GM12878 (cell line): ENCODE results near the gene STAB2. TPM values are rescaled to one million over a fixed set of nuclear protein-coding genes. Genes with fewer than 3 reads are reported as not detected.

Source experiments
- ATAC-seq: fragments of 200-7000 bp; cut with Tn5 transposase; 3 replicates; pipeline ENCODE4 v1.9.1; 2020; ENCODE audit warnings: mild to moderate bottlenecking, moderate library complexity
- BruUV-seq: library from RNA; stranded (reverse); fragments of 400-500 nt; replicated peaks from 2 replicates; lab custom pipeline; 2021; lab: Mats Ljungman, UMichigan
- CTCF ChIA-PET: fragments of 300-600 bp; sonication (Branson Sonifier 250); formaldehyde crosslinking; extraction: SDS; loops from one replicate; lab custom pipeline; 2021; ENCODE audit warnings: inconsistent platforms; lab: Yijun Ruan, JAX
- POLR2A ChIA-PET: fragments of 350-600 bp; formaldehyde crosslinking; extraction: SDS; loops from one replicate; lab custom pipeline; 2021; ENCODE audit warnings: inconsistent platforms; lab: Charles Lee
- RAD21 ChIA-PET: fragments of 300-600 bp; sonication (Branson Sonifier 250); formaldehyde crosslinking; loops from one replicate; lab custom pipeline; 2023; ENCODE audit warnings: antibody characterized with exemption; ENCODE audit not compliant: unreplicated experiment; lab: Charles Lee
- SMC1A ChIA-PET: fragments of 300-600 bp; sonication (Branson Sonifier 250); formaldehyde crosslinking; loops from one replicate; lab custom pipeline; 2023; ENCODE audit not compliant: unreplicated experiment, uncharacterized antibody; lab: Charles Lee
- DNase-seq: peaks from one replicate; pipeline ENCODE4 v3.0.0-alpha.2; 2011; ENCODE audit warnings: low read depth, low spot score
- FAIRE-seq: peaks from 3 replicates; lab custom pipeline; 2011; peaks lifted over from hg19 to GRCh38; lab: Jason Lieb, UNC
- H2AFZ ChIP-seq: 2 replicates; pipeline ENCODE4 v1.6.0; 2011; ENCODE audit warnings: low read depth, low read length, control low read depth; ENCODE audit not compliant: control insufficient read depth
- H3K27ac ChIP-seq: 2 replicates; pipeline ENCODE4 v1.5.1; 2011; ENCODE audit warnings: control low read depth; ENCODE audit not compliant: control insufficient read depth, insufficient read depth
- H3K27me3 ChIP-seq, 2 experiments: replicated peaks in 1 of 2; 2 replicates each; pipeline versions ENCODE4 v1.6.0 to v1.6.1; 2011; ENCODE audit warnings: low read length in 1 of 2; ENCODE audit not compliant: control insufficient read depth in 2 of 2, insufficient read depth in 2 of 2
- H3K36me3 ChIP-seq, 2 experiments: 2 replicates each; pipeline ENCODE4 v1.5.1; 2011; ENCODE audit warnings: low read length in 1 of 2; ENCODE audit not compliant: control insufficient read depth in 2 of 2, insufficient read depth in 2 of 2
- H3K4me1 ChIP-seq: 2 replicates; pipeline ENCODE4 v1.6.1; 2011; ENCODE audit warnings: mild to moderate bottlenecking, low read length, moderate library complexity, mixed read lengths; ENCODE audit not compliant: control insufficient read depth, insufficient read depth
- H3K4me2 ChIP-seq: 2 replicates; pipeline ENCODE4 v1.6.0; 2011; ENCODE audit warnings: control low read depth; ENCODE audit not compliant: control insufficient read depth, insufficient read depth
- H3K4me3 ChIP-seq: fragments of 200-600 bp; sonication (generic); 2 replicates; pipeline ENCODE4 v1.5.1; 2016
- H3K79me2 ChIP-seq: 2 replicates; pipeline ENCODE4 v1.6.0; 2011; ENCODE audit warnings: low read length; ENCODE audit not compliant: control insufficient read depth, insufficient read depth
- H3K9ac ChIP-seq: 2 replicates; pipeline ENCODE4 v1.8.0; 2011; ENCODE audit warnings: low read length, control low read depth, mixed read lengths; ENCODE audit not compliant: control insufficient read depth, insufficient read depth
- H3K9me3 ChIP-seq: replicated peaks from 3 replicates; pipeline ENCODE4 v1.5.1; 2011; ENCODE audit warnings: mild to moderate bottlenecking, low read length; ENCODE audit not compliant: control insufficient read depth, insufficient read depth
- H4K20me1 ChIP-seq: 2 replicates; pipeline ENCODE4 v1.6.0; 2011; ENCODE audit not compliant: control insufficient read depth, insufficient read depth
- CHD2 ChIP-seq: IDR thresholded peaks from 2 replicates; pipeline ENCODE4 v1.6.1; 2011; ENCODE audit warnings: low read depth, low read length, improper control_type of control experiment, borderline replicate concordance
- ESRRA ChIP-seq: IDR thresholded peaks from 2 replicates; pipeline ENCODE4 v1.6.1; 2012; ENCODE audit warnings: mild to moderate bottlenecking, low read length, improper control_type of control experiment
- MTA3 ChIP-seq: IDR thresholded peaks from 2 replicates; pipeline ENCODE4 v1.6.1; 2012; ENCODE audit warnings: low read length, inconsistent platforms, borderline replicate concordance
- MYB ChIP-seq: fragments of 150-350 bp; IDR thresholded peaks from 2 replicates; pipeline ENCODE4 v1.6.1; 2014; ENCODE audit warnings: mild to moderate bottlenecking, low read depth, low read length, borderline replicate concordance
- MYC ChIP-seq: IDR thresholded peaks from 2 replicates; pipeline ENCODE4 v1.6.1; 2011; ENCODE audit warnings: mild to moderate bottlenecking, low read length, moderate library complexity, inconsistent platforms; ENCODE audit not compliant: insufficient read depth, insufficient replicate concordance, insufficient read length, severe bottlenecking
- NFYA ChIP-seq: IDR thresholded peaks from 2 replicates; pipeline ENCODE4 v1.6.1; 2011; ENCODE audit warnings: low read depth, mild to moderate bottlenecking, low read length, improper control_type of control experiment, borderline replicate concordance
- NR2C1 ChIP-seq: fragments of 450-650 bp; IDR thresholded peaks from 2 replicates; pipeline ENCODE4 v1.6.1; 2017; ENCODE audit warnings: antibody characterized with exemption, mild to moderate bottlenecking, moderate library complexity
- RFX5 ChIP-seq: IDR thresholded peaks from 2 replicates; pipeline ENCODE4 v1.6.1; 2011; ENCODE audit warnings: low read depth, low read length, improper control_type of control experiment
- SIX5 ChIP-seq: IDR thresholded peaks from 2 replicates; pipeline ENCODE4 v1.6.1; 2011; ENCODE audit warnings: mild to moderate bottlenecking, low read depth, low read length, moderate library complexity; ENCODE audit not compliant: severe bottlenecking
- SPI1 ChIP-seq: IDR thresholded peaks from 2 replicates; pipeline ENCODE4 v1.6.1; 2011; ENCODE audit warnings: low read depth, mild to moderate bottlenecking, low read length, moderate library complexity, borderline replicate concordance; ENCODE audit not compliant: insufficient read depth
- SUPT20H ChIP-seq: IDR thresholded peaks from 2 replicates; pipeline ENCODE4 v1.6.1; 2011; ENCODE audit warnings: low read depth, mild to moderate bottlenecking, low read length, moderate library complexity, borderline replicate concordance; ENCODE audit not compliant: control insufficient read depth
- ZNF274 ChIP-seq: IDR thresholded peaks from one replicate; pipeline ENCODE4 v1.8.0; 2011; ENCODE audit not compliant: insufficient read length, insufficient read depth
- ZNF384 ChIP-seq: IDR thresholded peaks from 2 replicates; pipeline ENCODE4 v1.6.1; 2012; ENCODE audit warnings: low read depth, mild to moderate bottlenecking, low read length, improper control_type of control experiment, borderline replicate concordance
- WGBS: methylation state at CpG from one replicate; pipeline ENCODE4 v1.1.6; 2016; ENCODE audit warnings: low lambda C conversion rate; ENCODE audit not compliant: insufficient replicate concordance, insufficient coverage; ENCODE audit errors: missing lambda C conversion rate; 5-methylcytosine and 5-hydroxymethylcytosine counted together
- in situ Hi-C: fragments of 300-500 bp; cut with MboI; formaldehyde crosslinking; loops from 9 replicates; pipeline ENCODE4 v1.14.3; 2018; ENCODE audit warnings: mixed read lengths
- intact Hi-C: fragments of 100-400 bp; cut with micrococcal nuclease; formaldehyde crosslinking; loops from one replicate; pipeline ENCODE4 v1.14.2; 2022; ENCODE audit not compliant: unreplicated experiment
- polyA plus RNA-seq, 11 experiments: library from polyadenylated mRNA; depleted of rRNA in 4 of 11; unstranded in 6 of 11; stranded (reverse) in 5 of 11; fragments of >200 nt; fragmentation: Nextera tagmentation in 4 of 11; fragmentation: Illumina TruSeq in 1 of 11; extraction: Ambion mirVana in 4 of 11; extraction: Trizol in 1 of 11; gene quantifications; 1 replicate in 1 of 11; 2 replicates in 10 of 11; pipeline versions ENCODE4 v1.2.1 to v1.2.3, GENCODE V29; 2011 to 2016; ENCODE audit warnings: inconsistent platforms in 2 of 11, missing spikeins in 2 of 11, low read depth in 1 of 11
- total RNA-seq, 4 experiments: library from RNA; depleted of rRNA in 3 of 4; stranded (reverse); fragments of >200 nt in 3 of 4; fragmentation: Illumina TruSeq in 1 of 4; extraction: Trizol in 1 of 4; gene quantifications; 2 replicates each; pipeline versions ENCODE4 v1.2.1 to v1.2.3, GENCODE V29; 2013 to 2021
- TF ChIP-seq, protein P1 (sequence below): fragments of 450-650 bp; IDR thresholded peaks from 2 replicates; pipeline ENCODE4 v1.6.1; 2017; ENCODE audit warnings: low read depth, mild to moderate bottlenecking, moderate library complexity
- TF ChIP-seq, protein P2 (sequence below): IDR thresholded peaks from 2 replicates; pipeline ENCODE4 v1.6.1; 2011; ENCODE audit warnings: borderline replicate concordance, low read depth, mild to moderate bottlenecking, moderate library complexity, mixed read lengths, low read length; ENCODE audit not compliant: insufficient read depth; ENCODE audit errors: extremely low read length

STAB2 gene
- total and polyA plus RNA-seq, 10 of the 15 experiments (the other 5 are each of a cell fraction or from before 2014, with no cell fraction given): 0.37 TPM; not detected in 9

DNA sequence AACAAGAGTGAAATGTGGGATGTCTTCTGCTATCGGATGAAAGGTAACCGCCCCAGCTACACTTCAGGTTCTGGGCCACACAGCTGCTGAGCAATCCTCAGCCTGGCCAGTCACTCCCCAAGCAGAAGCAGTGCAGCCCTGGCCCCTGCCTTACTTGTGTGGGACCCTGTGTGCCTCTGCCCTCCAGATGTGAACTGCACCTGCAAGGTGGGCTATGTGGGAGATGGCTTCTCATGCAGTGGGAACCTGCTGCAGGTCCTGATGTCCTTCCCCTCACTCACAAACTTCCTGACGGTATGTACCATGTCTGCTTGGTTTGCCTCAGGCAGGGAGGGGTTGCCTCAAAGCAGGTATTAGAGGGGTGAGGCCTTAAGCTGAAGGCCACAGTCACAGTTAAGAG is 168.4 kb downstream of the STAB2 start:
- no peak for TF ChIP-seq MYC
- Histone ChIP-seq H3K4me1 (no peaks in the 10 kb centered on the region), H4K20me1 (no peaks in the 10 kb centered on the region), H3K36me3 (no peaks in the 10 kb centered on the region), H3K4me2 (no peak overlapping the region), H3K9me3 (no peaks in the 10 kb centered on the region), H3K9ac (no peak overlapping the region), H3K27me3 (no peaks in the 10 kb centered on the region), H3K79me2 (no peaks in the 10 kb centered on the region), H2AFZ (no peak overlapping the region), H3K4me3 (no peak overlapping the region), H3K27ac (no peak overlapping the region)
- POLR2A ChIA-PET: no interaction called here
- in situ Hi-C loops: no loop called here
- ATAC-seq: no peak
- no peak for DNase-seq
- CTCF ChIA-PET: no interaction called here
- BruUV-seq: no TSS peak
- FAIRE-seq: no peak
- intact Hi-C loops: no loop called here
- SMC1A ChIA-PET: no interaction called here
- RAD21 ChIA-PET: no interaction called here
- 62% methylated on average over 3 of the region's 3 CpGs for WGBS

DNA sequence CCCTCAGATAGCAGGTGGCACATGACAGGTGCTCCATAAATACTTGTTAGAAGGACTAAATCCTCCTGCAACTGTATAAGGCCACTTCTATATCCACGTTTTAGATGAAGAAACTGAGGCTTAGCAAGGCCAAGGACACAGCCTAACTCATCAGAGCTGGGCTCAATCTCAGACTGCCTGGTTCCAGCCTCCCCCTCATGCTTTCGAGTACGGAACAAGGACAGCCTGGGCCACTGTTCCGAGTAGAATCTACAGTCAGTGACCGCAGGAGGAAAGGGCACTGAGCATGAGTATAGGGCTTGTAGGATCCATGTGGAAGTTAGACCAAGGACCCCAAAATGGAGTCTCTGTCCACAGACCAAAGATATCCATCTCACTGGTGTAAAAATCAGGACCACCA is 169.4 kb downstream of the STAB2 start:
- RAD21 ChIA-PET: no interaction called here
- DNase-seq (no peak), ATAC-seq (no peak), FAIRE-seq (no peak)
- intact Hi-C loops: no loop called here
- Histone ChIP-seq H3K4me2 (no peak overlapping the region), H3K9ac (no peak overlapping the region), H3K9me3 (no peaks in the 10 kb centered on the region), H3K27ac (no peak overlapping the region), H3K36me3 (no peaks in the 10 kb centered on the region), H3K27me3 (no peaks in the 10 kb centered on the region), H3K4me1 (no peaks in the 10 kb centered on the region), H4K20me1 (no peaks in the 10 kb centered on the region), H2AFZ (no peak overlapping the region), H3K4me3 (no peak overlapping the region), H3K79me2 (no peaks in the 10 kb centered on the region)
- in situ Hi-C loops: no loop called here
- BruUV-seq: no TSS peak
- 72% methylated on average over 5 of the region's 5 CpGs for WGBS
- CTCF ChIA-PET: no interaction called here
- SMC1A ChIA-PET: no interaction called here
- POLR2A ChIA-PET: no interaction called here
- TF ChIP-seq ZNF274 (no peak), SIX5 (no peak), ESRRA (no peak), MTA3 (no peak), RFX5 (no peak), ZNF384 (no peak), MYB (no peak), CHD2 (no peak), SPI1 (no peak), NR2C1 (no peak), SUPT20H (no peak), NFYA (no peak)
- TF ChIP-seq, protein P1, sequence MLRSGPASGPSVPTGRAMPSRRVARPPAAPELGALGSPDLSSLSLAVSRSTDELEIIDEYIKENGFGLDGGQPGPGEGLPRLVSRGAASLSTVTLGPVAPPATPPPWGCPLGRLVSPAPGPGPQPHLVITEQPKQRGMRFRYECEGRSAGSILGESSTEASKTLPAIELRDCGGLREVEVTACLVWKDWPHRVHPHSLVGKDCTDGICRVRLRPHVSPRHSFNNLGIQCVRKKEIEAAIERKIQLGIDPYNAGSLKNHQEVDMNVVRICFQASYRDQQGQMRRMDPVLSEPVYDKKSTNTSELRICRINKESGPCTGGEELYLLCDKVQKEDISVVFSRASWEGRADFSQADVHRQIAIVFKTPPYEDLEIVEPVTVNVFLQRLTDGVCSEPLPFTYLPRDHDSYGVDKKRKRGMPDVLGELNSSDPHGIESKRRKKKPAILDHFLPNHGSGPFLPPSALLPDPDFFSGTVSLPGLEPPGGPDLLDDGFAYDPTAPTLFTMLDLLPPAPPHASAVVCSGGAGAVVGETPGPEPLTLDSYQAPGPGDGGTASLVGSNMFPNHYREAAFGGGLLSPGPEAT: no peak
- TF ChIP-seq, protein P2, sequence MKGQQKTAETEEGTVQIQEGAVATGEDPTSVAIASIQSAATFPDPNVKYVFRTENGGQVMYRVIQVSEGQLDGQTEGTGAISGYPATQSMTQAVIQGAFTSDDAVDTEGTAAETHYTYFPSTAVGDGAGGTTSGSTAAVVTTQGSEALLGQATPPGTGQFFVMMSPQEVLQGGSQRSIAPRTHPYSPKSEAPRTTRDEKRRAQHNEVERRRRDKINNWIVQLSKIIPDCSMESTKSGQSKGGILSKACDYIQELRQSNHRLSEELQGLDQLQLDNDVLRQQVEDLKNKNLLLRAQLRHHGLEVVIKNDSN: no peak
